Measurements from ENCODE around the gene PHRF1. TPM values are rescaled to one million over a fixed set of nuclear protein-coding genes. Genes with fewer than 3 reads are reported as not detected.

The PHRF1 gene
- polyA plus RNA-seq, 1 donor from 2014 or later, result 8.5 TPM

- H3K27me3 ChIP-seq (ENCODE audit: insufficient read depth, low read depth, low read length), result no peaks in the 10 kb centered on the region
- H3K9me3 ChIP-seq (ENCODE audit: low read length), result no peaks in the 10 kb centered on the region
- H3K9ac ChIP-seq (ENCODE audit: low read length), result peak within 1 kb of the TSS; percentile 29
- H3K9me2 ChIP-seq (ENCODE audit: insufficient read depth, low read length), result no peaks in the 10 kb centered on the region
- no peaks in the 10 kb centered on the region for H3F3A ChIP-seq (ENCODE audit: insufficient read depth, low read length, poor library complexity, severe bottlenecking)
- no peak within 1 kb of the TSS for H3K4me2 ChIP-seq (ENCODE audit: low read length)
- no peak within 1 kb of the TSS for H2AFZ ChIP-seq (ENCODE audit: low read depth, low read length)
- H4K20me1 ChIP-seq (ENCODE audit: insufficient read depth), result no peaks in the 10 kb centered on the region
- H3K27ac ChIP-seq (ENCODE audit: low read length), result no peak within 1 kb of the TSS
- H3K4me3 ChIP-seq (ENCODE audit: low read length), result peak within 1 kb of the TSS; percentile 76
- H3K36me3 ChIP-seq (ENCODE audit: insufficient read depth, low read length), result no peaks in the 10 kb centered on the region
- peaks cover 8% of the 10 kb centered on the region for H3K79me2 ChIP-seq (replicated peaks; ENCODE audit: insufficient read depth, low read length)
- TF ChIP-seq, protein P1, sequence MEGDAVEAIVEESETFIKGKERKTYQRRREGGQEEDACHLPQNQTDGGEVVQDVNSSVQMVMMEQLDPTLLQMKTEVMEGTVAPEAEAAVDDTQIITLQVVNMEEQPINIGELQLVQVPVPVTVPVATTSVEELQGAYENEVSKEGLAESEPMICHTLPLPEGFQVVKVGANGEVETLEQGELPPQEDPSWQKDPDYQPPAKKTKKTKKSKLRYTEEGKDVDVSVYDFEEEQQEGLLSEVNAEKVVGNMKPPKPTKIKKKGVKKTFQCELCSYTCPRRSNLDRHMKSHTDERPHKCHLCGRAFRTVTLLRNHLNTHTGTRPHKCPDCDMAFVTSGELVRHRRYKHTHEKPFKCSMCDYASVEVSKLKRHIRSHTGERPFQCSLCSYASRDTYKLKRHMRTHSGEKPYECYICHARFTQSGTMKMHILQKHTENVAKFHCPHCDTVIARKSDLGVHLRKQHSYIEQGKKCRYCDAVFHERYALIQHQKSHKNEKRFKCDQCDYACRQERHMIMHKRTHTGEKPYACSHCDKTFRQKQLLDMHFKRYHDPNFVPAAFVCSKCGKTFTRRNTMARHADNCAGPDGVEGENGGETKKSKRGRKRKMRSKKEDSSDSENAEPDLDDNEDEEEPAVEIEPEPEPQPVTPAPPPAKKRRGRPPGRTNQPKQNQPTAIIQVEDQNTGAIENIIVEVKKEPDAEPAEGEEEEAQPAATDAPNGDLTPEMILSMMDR (IDR thresholded peaks at IDR 0.05; ENCODE audit: poor library complexity, severe bottlenecking), result no peak
- TF ChIP-seq MXI1 (conservative IDR thresholded peaks at IDR 0.05; ENCODE audit: poor library complexity, severe bottlenecking), result peak; percentile 34
These were observed 39.2 kb upstream of the PHRF1 start, which contains the start of gene LRRC56 for GRCh38 chr11:536841-537621. LRRC56 (plus strand) TSS chr11:537527; CDS start chr11:540685, 3,158 bp downstream.

DNA sequence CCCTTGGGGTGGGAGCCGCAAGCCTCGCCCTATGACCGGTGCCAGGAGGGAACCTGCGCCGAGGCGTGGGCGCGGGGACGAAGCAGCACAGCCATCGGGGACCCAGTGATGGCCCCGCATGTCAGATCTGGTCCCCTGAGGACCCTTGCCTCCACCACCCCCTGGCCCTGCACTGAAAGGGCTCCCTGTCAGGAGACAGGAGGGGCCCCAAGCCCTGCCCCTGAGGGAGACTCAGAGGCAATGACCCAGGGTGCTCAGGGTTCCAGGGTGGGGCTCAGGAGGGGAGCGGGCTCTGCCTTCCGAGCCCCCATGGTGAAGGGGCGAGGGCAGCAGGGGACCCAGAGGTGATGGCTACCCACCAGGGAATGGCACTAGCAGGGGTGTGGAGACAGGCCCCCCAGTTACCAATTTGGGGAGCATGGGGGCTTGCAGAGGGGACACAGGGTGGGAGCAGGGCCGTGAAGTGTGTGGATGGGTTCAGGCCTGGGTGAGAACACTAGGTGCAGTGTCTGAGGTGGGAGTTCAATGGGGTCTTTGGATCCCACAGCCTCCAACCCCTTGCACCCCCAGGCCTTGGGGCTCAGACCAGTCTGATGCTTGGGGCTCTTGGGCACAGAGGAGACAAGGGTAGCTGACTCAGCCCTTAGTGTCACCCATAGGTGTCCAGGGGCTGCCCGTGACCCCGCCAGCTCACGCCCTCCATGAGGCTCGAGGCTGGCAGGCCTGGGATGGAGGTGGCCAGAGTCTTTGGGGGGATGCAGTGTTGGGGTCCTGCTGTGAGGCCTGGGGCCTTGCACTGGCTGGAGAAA is 38.4 kb upstream of the PHRF1 start:
- no peaks in the 10 kb centered on the region for H3K9me3 ChIP-seq (ENCODE audit: low read length)
- H2AFZ ChIP-seq (ENCODE audit: low read depth, low read length), result no peak overlapping the region

More for the DNA sequence above, 38.4 kb upstream of the PHRF1 start:
- Histone ChIP-seq H3K9me2 (ENCODE audit: insufficient read depth, low read length) (no peaks in the 10 kb centered on the region), H3K36me3 (ENCODE audit: insufficient read depth, low read length) (no peaks in the 10 kb centered on the region), H3K9ac (ENCODE audit: low read length) (peak overlapping the region; percentile 29), H4K20me1 (ENCODE audit: insufficient read depth) (no peaks in the 10 kb centered on the region), H3K79me2 (replicated peaks; ENCODE audit: insufficient read depth, low read length) (peaks cover 8% of the 10 kb centered on the region), H3K27me3 (ENCODE audit: insufficient read depth, low read depth, low read length) (no peaks in the 10 kb centered on the region), H3K4me3 (ENCODE audit: low read length) (peak overlapping the region; percentile 55), H3K4me2 (ENCODE audit: low read length) (no peak overlapping the region), H3K27ac (ENCODE audit: low read length) (no peak overlapping the region), H3F3A (ENCODE audit: insufficient read depth, low read length, poor library complexity, severe bottlenecking) (no peaks in the 10 kb centered on the region)
- TF ChIP-seq TAF1 (IDR thresholded peaks at IDR 0.05; ENCODE audit: low read depth), result no peak
- TF ChIP-seq EZH2 (IDR thresholded peaks at IDR 0.05; ENCODE audit: borderline replicate concordance, insufficient read depth, low read length, poor library complexity, severe bottlenecking), result no peak
- TF ChIP-seq RAD21 (conservative IDR thresholded peaks at IDR 0.05), result no peak
- TF ChIP-seq EP300 (conservative IDR thresholded peaks at IDR 0.05; ENCODE audit: poor library complexity, severe bottlenecking), result no peak
- no peak for TF ChIP-seq MXI1 (conservative IDR thresholded peaks at IDR 0.05; ENCODE audit: poor library complexity, severe bottlenecking)
- TF ChIP-seq, protein P2, sequence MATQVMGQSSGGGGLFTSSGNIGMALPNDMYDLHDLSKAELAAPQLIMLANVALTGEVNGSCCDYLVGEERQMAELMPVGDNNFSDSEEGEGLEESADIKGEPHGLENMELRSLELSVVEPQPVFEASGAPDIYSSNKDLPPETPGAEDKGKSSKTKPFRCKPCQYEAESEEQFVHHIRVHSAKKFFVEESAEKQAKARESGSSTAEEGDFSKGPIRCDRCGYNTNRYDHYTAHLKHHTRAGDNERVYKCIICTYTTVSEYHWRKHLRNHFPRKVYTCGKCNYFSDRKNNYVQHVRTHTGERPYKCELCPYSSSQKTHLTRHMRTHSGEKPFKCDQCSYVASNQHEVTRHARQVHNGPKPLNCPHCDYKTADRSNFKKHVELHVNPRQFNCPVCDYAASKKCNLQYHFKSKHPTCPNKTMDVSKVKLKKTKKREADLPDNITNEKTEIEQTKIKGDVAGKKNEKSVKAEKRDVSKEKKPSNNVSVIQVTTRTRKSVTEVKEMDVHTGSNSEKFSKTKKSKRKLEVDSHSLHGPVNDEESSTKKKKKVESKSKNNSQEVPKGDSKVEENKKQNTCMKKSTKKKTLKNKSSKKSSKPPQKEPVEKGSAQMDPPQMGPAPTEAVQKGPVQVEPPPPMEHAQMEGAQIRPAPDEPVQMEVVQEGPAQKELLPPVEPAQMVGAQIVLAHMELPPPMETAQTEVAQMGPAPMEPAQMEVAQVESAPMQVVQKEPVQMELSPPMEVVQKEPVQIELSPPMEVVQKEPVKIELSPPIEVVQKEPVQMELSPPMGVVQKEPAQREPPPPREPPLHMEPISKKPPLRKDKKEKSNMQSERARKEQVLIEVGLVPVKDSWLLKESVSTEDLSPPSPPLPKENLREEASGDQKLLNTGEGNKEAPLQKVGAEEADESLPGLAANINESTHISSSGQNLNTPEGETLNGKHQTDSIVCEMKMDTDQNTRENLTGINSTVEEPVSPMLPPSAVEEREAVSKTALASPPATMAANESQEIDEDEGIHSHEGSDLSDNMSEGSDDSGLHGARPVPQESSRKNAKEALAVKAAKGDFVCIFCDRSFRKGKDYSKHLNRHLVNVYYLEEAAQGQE (IDR thresholded peaks at IDR 0.05; ENCODE audit: borderline replicate concordance), result no peak
- no peak for TF ChIP-seq SMC3 (conservative IDR thresholded peaks at IDR 0.05; ENCODE audit: poor library complexity)
- TF ChIP-seq, protein P1 (IDR thresholded peaks at IDR 0.05; ENCODE audit: poor library complexity, severe bottlenecking), result no peak
- TF ChIP-seq POLR2AphosphoS5 (IDR thresholded peaks at IDR 0.05), result no peak
